Tibial nerve (tissue), 4 donors: ENCODE measurements around the gene HPF1.

Source experiments
- EP300 ChIP-seq, 2 donors: sonication (generic); formaldehyde crosslinking; IDR thresholded peaks; one replicate each; pipeline ENCODE4 v1.6.1; 2017; ENCODE audit warnings: antibody characterized with exemption in 2 of 2, mild to moderate bottlenecking in 1 of 2
- TF ChIP-seq, protein P1 (sequence below), 5 experiments: fragments of 200-600 bp in 3 of 5; fragments of 450-650 bp in 2 of 5; sonication (generic) in 3 of 5; IDR thresholded peaks; one replicate each; pipeline ENCODE4 v1.5.1; 2016 to 2019; ENCODE audit warnings: antibody characterized with exemption in 5 of 5, mild to moderate bottlenecking in 3 of 5, moderate library complexity in 2 of 5

DNA sequence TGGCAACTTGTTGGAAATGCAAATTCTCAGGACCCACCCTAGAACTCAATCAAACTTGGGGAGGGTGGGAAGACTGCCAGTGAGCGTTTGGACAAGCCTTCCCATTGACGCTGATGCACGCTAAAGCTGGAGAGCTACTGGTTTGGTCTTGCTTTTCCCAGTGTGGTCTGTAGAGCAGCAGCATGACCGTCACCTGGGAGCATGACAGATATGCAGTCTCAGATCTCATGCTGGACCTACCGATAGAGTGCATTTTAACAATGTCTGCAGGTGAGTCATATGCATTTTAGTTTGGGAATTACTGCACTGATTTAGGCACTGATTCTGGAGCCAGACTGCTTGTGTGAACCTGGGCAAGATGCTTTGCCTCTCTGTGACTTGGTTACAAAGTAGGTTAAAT is 27.2 kb downstream of the HPF1 start:
- TF ChIP-seq, protein P1, sequence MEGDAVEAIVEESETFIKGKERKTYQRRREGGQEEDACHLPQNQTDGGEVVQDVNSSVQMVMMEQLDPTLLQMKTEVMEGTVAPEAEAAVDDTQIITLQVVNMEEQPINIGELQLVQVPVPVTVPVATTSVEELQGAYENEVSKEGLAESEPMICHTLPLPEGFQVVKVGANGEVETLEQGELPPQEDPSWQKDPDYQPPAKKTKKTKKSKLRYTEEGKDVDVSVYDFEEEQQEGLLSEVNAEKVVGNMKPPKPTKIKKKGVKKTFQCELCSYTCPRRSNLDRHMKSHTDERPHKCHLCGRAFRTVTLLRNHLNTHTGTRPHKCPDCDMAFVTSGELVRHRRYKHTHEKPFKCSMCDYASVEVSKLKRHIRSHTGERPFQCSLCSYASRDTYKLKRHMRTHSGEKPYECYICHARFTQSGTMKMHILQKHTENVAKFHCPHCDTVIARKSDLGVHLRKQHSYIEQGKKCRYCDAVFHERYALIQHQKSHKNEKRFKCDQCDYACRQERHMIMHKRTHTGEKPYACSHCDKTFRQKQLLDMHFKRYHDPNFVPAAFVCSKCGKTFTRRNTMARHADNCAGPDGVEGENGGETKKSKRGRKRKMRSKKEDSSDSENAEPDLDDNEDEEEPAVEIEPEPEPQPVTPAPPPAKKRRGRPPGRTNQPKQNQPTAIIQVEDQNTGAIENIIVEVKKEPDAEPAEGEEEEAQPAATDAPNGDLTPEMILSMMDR (IDR thresholded peaks at IDR 0.05): no peak
- no peak for TF ChIP-seq EP300 (IDR thresholded peaks at IDR 0.05)
